Measurements from ENCODE around the gene RARB. TPM values are rescaled to one million over a fixed set of nuclear protein-coding genes. Genes with fewer than 3 reads are reported as not detected.

Gene RARB
- total RNA-seq, 1 experiment from 2014 or later, result 2.5 TPM

DNA sequence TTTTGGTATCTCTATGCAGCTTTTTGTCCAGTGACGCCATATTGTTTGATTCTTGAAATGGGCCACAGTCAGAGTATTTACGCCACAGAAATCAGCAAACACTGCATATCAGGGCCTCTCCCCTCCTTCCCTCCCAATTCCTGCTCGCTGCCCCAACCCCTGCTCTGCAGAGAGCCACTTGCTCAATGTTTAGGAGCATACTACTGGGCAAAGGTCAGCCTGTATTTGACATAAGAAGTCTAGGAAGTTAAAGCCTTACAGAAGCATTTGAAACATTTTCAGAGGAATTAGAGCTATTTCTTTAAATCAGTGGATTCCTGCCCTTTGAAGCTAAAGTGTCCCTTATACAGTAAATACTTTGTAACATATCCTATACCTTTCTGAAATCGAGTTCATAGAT is 17.4 kb upstream of the RARB start:
- TF ChIP-seq, protein P1, sequence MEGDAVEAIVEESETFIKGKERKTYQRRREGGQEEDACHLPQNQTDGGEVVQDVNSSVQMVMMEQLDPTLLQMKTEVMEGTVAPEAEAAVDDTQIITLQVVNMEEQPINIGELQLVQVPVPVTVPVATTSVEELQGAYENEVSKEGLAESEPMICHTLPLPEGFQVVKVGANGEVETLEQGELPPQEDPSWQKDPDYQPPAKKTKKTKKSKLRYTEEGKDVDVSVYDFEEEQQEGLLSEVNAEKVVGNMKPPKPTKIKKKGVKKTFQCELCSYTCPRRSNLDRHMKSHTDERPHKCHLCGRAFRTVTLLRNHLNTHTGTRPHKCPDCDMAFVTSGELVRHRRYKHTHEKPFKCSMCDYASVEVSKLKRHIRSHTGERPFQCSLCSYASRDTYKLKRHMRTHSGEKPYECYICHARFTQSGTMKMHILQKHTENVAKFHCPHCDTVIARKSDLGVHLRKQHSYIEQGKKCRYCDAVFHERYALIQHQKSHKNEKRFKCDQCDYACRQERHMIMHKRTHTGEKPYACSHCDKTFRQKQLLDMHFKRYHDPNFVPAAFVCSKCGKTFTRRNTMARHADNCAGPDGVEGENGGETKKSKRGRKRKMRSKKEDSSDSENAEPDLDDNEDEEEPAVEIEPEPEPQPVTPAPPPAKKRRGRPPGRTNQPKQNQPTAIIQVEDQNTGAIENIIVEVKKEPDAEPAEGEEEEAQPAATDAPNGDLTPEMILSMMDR (IDR thresholded peaks at IDR 0.05; ENCODE audit: insufficient read depth in 1 of 2, low read depth in 1 of 2, low read length in 1 of 2, severe bottlenecking in 1 of 2, unreplicated experiment in 1 of 2), result no peak
- peak overlapping the region; percentile 21 for H3K4me3 Mint-ChIP-seq (ENCODE audit: unreplicated experiment)
- Histone ChIP-seq H3K36me3 (ENCODE audit: control insufficient read depth, insufficient read depth, low read length) (no peaks in the 10 kb centered on the region), H3K27me3 (replicated peaks; ENCODE audit: control insufficient read depth, insufficient read depth, low read length) (no peaks in the 10 kb centered on the region), H3K4me3 (ENCODE audit: low read depth, low read length) (no peak overlapping the region), H3K4me1 (peaks cover 37% of the 10 kb centered on the region), H3K9me3 (no peaks in the 10 kb centered on the region)
- intact Hi-C loops (cut with micrococcal nuclease; ENCODE audit: unreplicated experiment), result loop anchor here (1.0 kb wide), 4 partner anchors 13 to 44 kb away; no protein-coding TSS in a partner anchor
- CTCF ChIA-PET, result interaction anchor here (1.2 kb wide), 1 partner anchor 11 kb away, joined by 4 read pairs; no protein-coding TSS in a partner anchor
- DNase-seq, result peak; percentile 77 to 87
- peak overlapping the region; percentile 79 for H3K27ac Mint-ChIP-seq (ENCODE audit: unreplicated experiment)
- no TSS peak for BruUV-seq (replicated peaks)
- H3K36me3 Mint-ChIP-seq (ENCODE audit: insufficient read depth, unreplicated experiment), result no peaks in the 10 kb centered on the region
- H3K9me3 Mint-ChIP-seq (ENCODE audit: unreplicated experiment), result no peaks in the 10 kb centered on the region
- H3K4me1 Mint-ChIP-seq (ENCODE audit: low read depth, unreplicated experiment), result peaks cover 38% of the 10 kb centered on the region
- POLR2A ChIA-PET, result interaction anchor here (0.6 to 1.0 kb wide), 2 partner anchors 17 to 288 kb away, joined by 5 read pairs; partner anchors contain the start of gene RARB
- H3K27me3 Mint-ChIP-seq (ENCODE audit: insufficient read depth, unreplicated experiment), result no peaks in the 10 kb centered on the region

GRCh38 chr3:25412269-25412668 is 15.8 kb upstream of the RARB start:
- DNase-seq, result peak in 1 of 2 experiments; percentile 44
- Mint-ChIP-seq H3K36me3 (ENCODE audit: insufficient read depth, unreplicated experiment) (no peaks in the 10 kb centered on the region), H3K4me3 (ENCODE audit: unreplicated experiment) (no peak overlapping the region), H3K27ac (ENCODE audit: unreplicated experiment) (peak overlapping the region; percentile 79), H3K4me1 (ENCODE audit: low read depth, unreplicated experiment) (peaks cover 33% of the 10 kb centered on the region), H3K9me3 (ENCODE audit: unreplicated experiment) (no peaks in the 10 kb centered on the region), H3K27me3 (ENCODE audit: insufficient read depth, unreplicated experiment) (no peaks in the 10 kb centered on the region)
- Histone ChIP-seq H3K4me1 (peaks cover 37% of the 10 kb centered on the region), H3K36me3 (ENCODE audit: control insufficient read depth, insufficient read depth, low read length) (no peaks in the 10 kb centered on the region), H3K9me3 (no peaks in the 10 kb centered on the region), H3K27me3 (replicated peaks; ENCODE audit: control insufficient read depth, insufficient read depth, low read length) (no peaks in the 10 kb centered on the region), H3K4me3 (ENCODE audit: low read depth, low read length) (no peak overlapping the region)
- intact Hi-C loops (cut with micrococcal nuclease; ENCODE audit: unreplicated experiment), result loop anchor here (1.0 kb wide), 1 partner anchor 47 kb away; no protein-coding TSS in a partner anchor
- CTCF ChIA-PET, result no interaction called here
- POLR2A ChIA-PET, result no interaction called here
- TF ChIP-seq, protein P1 (IDR thresholded peaks at IDR 0.05; ENCODE audit: insufficient read depth in 1 of 2, low read depth in 1 of 2, low read length in 1 of 2, severe bottlenecking in 1 of 2, unreplicated experiment in 1 of 2), result no peak
- no TSS peak for BruUV-seq (replicated peaks)

GRCh38 chr3:25416176-25416575 is 11.9 kb upstream of the RARB start:
- no peak overlapping the region for H3K4me3 ChIP-seq (ENCODE audit: low read depth, low read length)
- TF ChIP-seq, protein P1 (IDR thresholded peaks at IDR 0.05; ENCODE audit: insufficient read depth in 1 of 2, low read depth in 1 of 2, low read length in 1 of 2, severe bottlenecking in 1 of 2, unreplicated experiment in 1 of 2), result no peak
- POLR2A ChIA-PET, result no interaction called here
- intact Hi-C loops (cut with micrococcal nuclease; ENCODE audit: unreplicated experiment), result no loop called here
- no peak for DNase-seq
- CTCF ChIA-PET, result no interaction called here
- Mint-ChIP-seq H3K27ac (ENCODE audit: unreplicated experiment) (no peak overlapping the region), H3K4me3 (ENCODE audit: unreplicated experiment) (no peak overlapping the region), H3K27me3 (ENCODE audit: insufficient read depth, unreplicated experiment) (no peaks in the 10 kb centered on the region), H3K36me3 (ENCODE audit: insufficient read depth, unreplicated experiment) (peaks cover 6% of the 10 kb centered on the region), H3K9me3 (ENCODE audit: unreplicated experiment) (peaks cover 19% of the 10 kb centered on the region), H3K4me1 (ENCODE audit: low read depth, unreplicated experiment) (peaks cover 38% of the 10 kb centered on the region)
- no TSS peak for BruUV-seq (replicated peaks)
- no peaks in the 10 kb centered on the region for H3K27me3 ChIP-seq (replicated peaks; ENCODE audit: control insufficient read depth, insufficient read depth, low read length)
- H3K36me3 ChIP-seq (ENCODE audit: control insufficient read depth, insufficient read depth, low read length), result no peaks in the 10 kb centered on the region
- H3K4me1 ChIP-seq, result peaks cover 31% of the 10 kb centered on the region
- H3K9me3 ChIP-seq, result no peaks in the 10 kb centered on the region

All from Caco-2 (cell line).